HG02943 (cell line): ENCODE results near the gene CFAP251.
A peak's percentile ranks its signal among the peaks of the same experiment; 100 is the strongest.
"Not testable (repeated sequence)": the region's sequence is repeated elsewhere in the genome, so short reads cannot be mapped to it uniquely, and the experiment has no call there.

Source experiments
- ATAC-seq: cut with Tn5 transposase; IDR thresholded peaks from one replicate; pipeline ENCODE4 v1.9.1; 2021; ENCODE audit warnings: mild to moderate bottlenecking, low read depth, moderate library complexity; ENCODE audit not compliant: unreplicated experiment

CFAP251 gene

GRCh38 chr12:121974026-121974985 is 55.9 kb downstream of the CFAP251 start:
- no peak for ATAC-seq

- no peak for ATAC-seq
These were observed 56.6 kb downstream of the CFAP251 start for GRCh38 chr12:121975021-121975420.

- ATAC-seq: no peak
These were observed 58.6 kb downstream of the CFAP251 start for GRCh38 chr12:121976950-121977349.

GRCh38 chr12:121980191-121980891 is 61.9 kb downstream of the CFAP251 start:
- no peak for ATAC-seq

- ATAC-seq: no peak
These were observed 62.5 kb downstream of the CFAP251 start for GRCh38 chr12:121980892-121981272.

- no peak for ATAC-seq
These were observed 63.1 kb downstream of the CFAP251 start for GRCh38 chr12:121981456-121981855.

- ATAC-seq: no peak
These were observed 64.6 kb downstream of the CFAP251 start for GRCh38 chr12:121982950-121983349.

- no peak for ATAC-seq
These were observed 65.3 kb downstream of the CFAP251 start for GRCh38 chr12:121983536-121984210.

- ATAC-seq: no peak
These were observed 68.3 kb downstream of the CFAP251 start for GRCh38 chr12:121986489-121987245.

- not testable (repeated sequence) for ATAC-seq
These were observed 70.1 kb downstream of the CFAP251 start for GRCh38 chr12:121988519-121988918.

GRCh38 chr12:121989276-121990113 is 71.1 kb downstream of the CFAP251 start:
- ATAC-seq: no peak

GRCh38 chr12:121990114-121990647 is 71.8 kb downstream of the CFAP251 start:
- no peak for ATAC-seq

- ATAC-seq: peak; percentile 50
These were observed 72.6 kb downstream of the CFAP251 start for GRCh38 chr12:121990692-121991603.

- ATAC-seq: peak; percentile 65
These were observed 73.9 kb downstream of the CFAP251 start for GRCh38 chr12:121992059-121992879.

- ATAC-seq: no peak
These were observed 77.9 kb downstream of the CFAP251 start for GRCh38 chr12:121996050-121996944.

- no peak for ATAC-seq
These were observed 78.7 kb downstream of the CFAP251 start for GRCh38 chr12:121996945-121997612.
